ENCODE data around the gene RAB15. TPM values are rescaled to one million over a fixed set of nuclear protein-coding genes. Genes with fewer than 3 reads are reported as not detected.

Gene RAB15
- total RNA-seq, 1 experiment from 2014 or later, result 3.3 TPM

DNA sequence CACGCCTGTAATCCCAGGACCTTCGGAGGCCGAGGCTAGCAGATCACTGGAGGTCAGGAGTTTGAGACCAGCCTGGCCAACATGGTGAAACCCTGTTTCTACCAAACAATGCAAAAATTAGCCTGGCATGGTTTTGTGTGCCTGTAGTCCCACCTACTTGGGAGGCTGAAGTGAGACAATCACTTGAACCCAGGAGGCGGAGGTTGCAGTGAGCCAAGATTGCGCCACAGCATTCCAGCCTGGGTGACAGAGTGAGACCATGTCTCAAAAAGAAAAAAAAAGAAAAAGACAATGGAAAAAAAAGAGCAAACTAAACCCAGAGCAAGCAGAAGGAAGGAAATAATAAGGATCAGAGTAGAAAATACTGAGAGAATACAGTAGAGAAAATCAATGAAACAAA lies 52.5 kb downstream of the RAB15 start:
- POLR2A ChIA-PET, result no interaction called here
- ATAC-seq (no peak), DNase-seq (ENCODE audit: low read depth, low spot score) (no peak)
- no TSS peak for BruUV-seq (replicated peaks)
- H3K9me3 ChIP-seq (ENCODE audit: control insufficient read depth in 1 of 2, insufficient read depth in 1 of 2, low read depth in 1 of 2, low read length in 2 of 2), result no peaks in the 10 kb centered on the region
- no peak overlapping the region for H2AFZ ChIP-seq (ENCODE audit: low read depth, low read length, poor library complexity, severe bottlenecking)
- H3K4me3 ChIP-seq (replicated peaks in 1 of 2; ENCODE audit: low read depth in 1 of 2, low read length in 2 of 2), result no peak overlapping the region
- H3K4me1 ChIP-seq (ENCODE audit: control insufficient read depth in 1 of 2, insufficient read depth in 2 of 2, low read length in 2 of 2), result peaks cover 6 to 10% of the 10 kb centered on the region in 2 experiments; a peak in 3 of 4 replicates
- RAD21 ChIA-PET (ENCODE audit: low non-redundant PET in 1 of 2, low total read pairs in 2 of 2, uncharacterized antibody in 2 of 2, unreplicated experiment in 2 of 2), result no interaction called here
- CTCF ChIA-PET, result no interaction called here
- no peak overlapping the region for H3K27ac ChIP-seq (ENCODE audit: low read depth, low read length)
- H3K27me3 ChIP-seq (ENCODE audit: insufficient read depth, low read length), result no peaks in the 10 kb centered on the region
- TF ChIP-seq ZFX (IDR thresholded peaks at IDR 0.05) (no peak), POLR2AphosphoS5 (IDR thresholded peaks at IDR 0.05; ENCODE audit: low read depth, low read length) (no peak), SP1 (IDR thresholded peaks at IDR 0.05; ENCODE audit: low read depth) (no peak), ELF1 (IDR thresholded peaks at IDR 0.05; ENCODE audit: borderline replicate concordance, low read depth) (no peak), EZH2 (IDR thresholded peaks at IDR 0.05) (no peak), EZH2phosphoT487 (IDR thresholded peaks at IDR 0.05; ENCODE audit: borderline replicate concordance) (no peak), POLR2A (IDR thresholded peaks at IDR 0.05; ENCODE audit: borderline replicate concordance, extremely low read depth, insufficient read depth, insufficient read length) (no peak), SRF (IDR thresholded peaks at IDR 0.05; ENCODE audit: low read depth) (no peak), CBX3 (IDR thresholded peaks at IDR 0.05; ENCODE audit: low read depth) (no peak), SIN3A (IDR thresholded peaks at IDR 0.05; ENCODE audit: low read depth) (no peak), EGR1 (IDR thresholded peaks at IDR 0.05; ENCODE audit: low read depth) (no peak), CEBPB (IDR thresholded peaks at IDR 0.05; ENCODE audit: low read depth) (no peak), YY1 (IDR thresholded peaks at IDR 0.05; ENCODE audit: extremely low read depth, insufficient replicate concordance, low read depth, low read length) (no peak), ZNF274 (IDR thresholded peaks at IDR 0.05; ENCODE audit: low read depth, low read length) (no peak)
- TF ChIP-seq, protein P1, sequence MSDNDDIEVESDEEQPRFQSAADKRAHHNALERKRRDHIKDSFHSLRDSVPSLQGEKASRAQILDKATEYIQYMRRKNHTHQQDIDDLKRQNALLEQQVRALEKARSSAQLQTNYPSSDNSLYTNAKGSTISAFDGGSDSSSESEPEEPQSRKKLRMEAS (IDR thresholded peaks at IDR 0.05), result no peak
- TF ChIP-seq, protein P2, sequence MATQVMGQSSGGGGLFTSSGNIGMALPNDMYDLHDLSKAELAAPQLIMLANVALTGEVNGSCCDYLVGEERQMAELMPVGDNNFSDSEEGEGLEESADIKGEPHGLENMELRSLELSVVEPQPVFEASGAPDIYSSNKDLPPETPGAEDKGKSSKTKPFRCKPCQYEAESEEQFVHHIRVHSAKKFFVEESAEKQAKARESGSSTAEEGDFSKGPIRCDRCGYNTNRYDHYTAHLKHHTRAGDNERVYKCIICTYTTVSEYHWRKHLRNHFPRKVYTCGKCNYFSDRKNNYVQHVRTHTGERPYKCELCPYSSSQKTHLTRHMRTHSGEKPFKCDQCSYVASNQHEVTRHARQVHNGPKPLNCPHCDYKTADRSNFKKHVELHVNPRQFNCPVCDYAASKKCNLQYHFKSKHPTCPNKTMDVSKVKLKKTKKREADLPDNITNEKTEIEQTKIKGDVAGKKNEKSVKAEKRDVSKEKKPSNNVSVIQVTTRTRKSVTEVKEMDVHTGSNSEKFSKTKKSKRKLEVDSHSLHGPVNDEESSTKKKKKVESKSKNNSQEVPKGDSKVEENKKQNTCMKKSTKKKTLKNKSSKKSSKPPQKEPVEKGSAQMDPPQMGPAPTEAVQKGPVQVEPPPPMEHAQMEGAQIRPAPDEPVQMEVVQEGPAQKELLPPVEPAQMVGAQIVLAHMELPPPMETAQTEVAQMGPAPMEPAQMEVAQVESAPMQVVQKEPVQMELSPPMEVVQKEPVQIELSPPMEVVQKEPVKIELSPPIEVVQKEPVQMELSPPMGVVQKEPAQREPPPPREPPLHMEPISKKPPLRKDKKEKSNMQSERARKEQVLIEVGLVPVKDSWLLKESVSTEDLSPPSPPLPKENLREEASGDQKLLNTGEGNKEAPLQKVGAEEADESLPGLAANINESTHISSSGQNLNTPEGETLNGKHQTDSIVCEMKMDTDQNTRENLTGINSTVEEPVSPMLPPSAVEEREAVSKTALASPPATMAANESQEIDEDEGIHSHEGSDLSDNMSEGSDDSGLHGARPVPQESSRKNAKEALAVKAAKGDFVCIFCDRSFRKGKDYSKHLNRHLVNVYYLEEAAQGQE (IDR thresholded peaks at IDR 0.05; ENCODE audit: low read depth), result no peak
- TF ChIP-seq, protein P3, sequence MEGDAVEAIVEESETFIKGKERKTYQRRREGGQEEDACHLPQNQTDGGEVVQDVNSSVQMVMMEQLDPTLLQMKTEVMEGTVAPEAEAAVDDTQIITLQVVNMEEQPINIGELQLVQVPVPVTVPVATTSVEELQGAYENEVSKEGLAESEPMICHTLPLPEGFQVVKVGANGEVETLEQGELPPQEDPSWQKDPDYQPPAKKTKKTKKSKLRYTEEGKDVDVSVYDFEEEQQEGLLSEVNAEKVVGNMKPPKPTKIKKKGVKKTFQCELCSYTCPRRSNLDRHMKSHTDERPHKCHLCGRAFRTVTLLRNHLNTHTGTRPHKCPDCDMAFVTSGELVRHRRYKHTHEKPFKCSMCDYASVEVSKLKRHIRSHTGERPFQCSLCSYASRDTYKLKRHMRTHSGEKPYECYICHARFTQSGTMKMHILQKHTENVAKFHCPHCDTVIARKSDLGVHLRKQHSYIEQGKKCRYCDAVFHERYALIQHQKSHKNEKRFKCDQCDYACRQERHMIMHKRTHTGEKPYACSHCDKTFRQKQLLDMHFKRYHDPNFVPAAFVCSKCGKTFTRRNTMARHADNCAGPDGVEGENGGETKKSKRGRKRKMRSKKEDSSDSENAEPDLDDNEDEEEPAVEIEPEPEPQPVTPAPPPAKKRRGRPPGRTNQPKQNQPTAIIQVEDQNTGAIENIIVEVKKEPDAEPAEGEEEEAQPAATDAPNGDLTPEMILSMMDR (IDR thresholded peaks at IDR 0.05 in 2 of 3, conservative IDR thresholded peaks at IDR 0.05 in 1 of 3; ENCODE audit: borderline replicate concordance in 1 of 3, insufficient read depth in 1 of 3, low read depth in 2 of 3, low read length in 2 of 3), result no peak
- no peak overlapping the region for H3K4me2 ChIP-seq (ENCODE audit: low read length)
- intact Hi-C loops (cut with micrococcal nuclease), result no loop called here
- H3K9me2 ChIP-seq (ENCODE audit: insufficient read depth), result no peaks in the 10 kb centered on the region
- peaks cover 95% of the 10 kb centered on the region for H3K79me2 ChIP-seq (ENCODE audit: insufficient read depth, low read length)
- peaks cover 0 to 12% of the 10 kb centered on the region in 2 experiments; a peak in 2 of 4 replicates for H3K36me3 ChIP-seq (ENCODE audit: control insufficient read depth in 1 of 2, insufficient read depth in 2 of 2, low read length in 2 of 2)
- no peak overlapping the region for H3K9ac ChIP-seq (ENCODE audit: low read length)
- H4K20me1 ChIP-seq (ENCODE audit: insufficient read depth), result no peaks in the 10 kb centered on the region
